Gastrocnemius medialis (tissue), 4 donors: ENCODE measurements around the gene WDR20.

Source experiments
- POLR2A ChIP-seq, 2 donors: fragments of 450-650 bp; IDR thresholded peaks; one replicate each; pipeline ENCODE4 v1.6.1; 2017; ENCODE audit warnings: antibody characterized with exemption in 2 of 2, mild to moderate bottlenecking in 2 of 2, moderate library complexity in 2 of 2
- TF ChIP-seq, protein P1 (sequence below), 5 experiments: fragments of 450-650 bp in 3 of 5; fragments of 200-600 bp in 2 of 5; sonication (generic) in 2 of 5; IDR thresholded peaks in 4 of 5; conservative IDR thresholded peaks in 1 of 5; 1 replicate in 4 of 5; 2 replicates in 1 of 5; pipeline ENCODE4 v1.5.1; 2016 to 2019; ENCODE audit warnings: antibody characterized with exemption in 5 of 5, mild to moderate bottlenecking in 3 of 5, moderate library complexity in 3 of 5

DNA sequence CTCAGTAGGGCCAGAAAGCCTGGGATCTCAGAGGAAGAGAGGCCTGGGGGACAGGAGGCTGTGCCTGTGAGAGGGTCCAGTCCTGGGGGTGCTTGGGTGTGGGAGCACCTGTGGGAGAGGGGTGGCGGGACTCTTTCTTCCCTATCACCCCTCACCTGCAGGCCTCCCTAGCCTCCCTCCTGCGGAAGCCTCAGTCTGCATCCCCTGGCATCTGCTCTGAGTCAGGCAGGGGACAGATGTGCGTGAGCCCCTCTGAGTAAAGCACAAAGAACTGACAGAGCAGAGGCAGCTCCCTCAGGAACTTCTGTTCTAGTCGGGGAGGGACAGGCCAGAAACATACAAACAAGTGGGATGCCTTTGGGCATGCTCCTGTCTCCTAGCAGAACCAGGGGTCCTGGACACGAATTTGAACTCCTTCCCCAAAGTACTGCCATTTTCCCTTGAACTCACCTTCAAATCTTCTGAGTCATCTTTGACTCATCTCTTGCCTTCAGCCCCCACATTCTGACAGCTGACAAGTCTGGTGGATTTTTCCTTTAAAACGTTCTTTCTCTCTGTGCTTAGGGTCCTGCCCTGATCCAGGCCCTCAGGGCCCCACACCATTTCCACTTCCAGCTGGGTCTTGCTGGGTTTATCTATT is 44.3 kb upstream of the WDR20 start:
- no peak for TF ChIP-seq POLR2A (IDR thresholded peaks at IDR 0.05)
- TF ChIP-seq, protein P1, sequence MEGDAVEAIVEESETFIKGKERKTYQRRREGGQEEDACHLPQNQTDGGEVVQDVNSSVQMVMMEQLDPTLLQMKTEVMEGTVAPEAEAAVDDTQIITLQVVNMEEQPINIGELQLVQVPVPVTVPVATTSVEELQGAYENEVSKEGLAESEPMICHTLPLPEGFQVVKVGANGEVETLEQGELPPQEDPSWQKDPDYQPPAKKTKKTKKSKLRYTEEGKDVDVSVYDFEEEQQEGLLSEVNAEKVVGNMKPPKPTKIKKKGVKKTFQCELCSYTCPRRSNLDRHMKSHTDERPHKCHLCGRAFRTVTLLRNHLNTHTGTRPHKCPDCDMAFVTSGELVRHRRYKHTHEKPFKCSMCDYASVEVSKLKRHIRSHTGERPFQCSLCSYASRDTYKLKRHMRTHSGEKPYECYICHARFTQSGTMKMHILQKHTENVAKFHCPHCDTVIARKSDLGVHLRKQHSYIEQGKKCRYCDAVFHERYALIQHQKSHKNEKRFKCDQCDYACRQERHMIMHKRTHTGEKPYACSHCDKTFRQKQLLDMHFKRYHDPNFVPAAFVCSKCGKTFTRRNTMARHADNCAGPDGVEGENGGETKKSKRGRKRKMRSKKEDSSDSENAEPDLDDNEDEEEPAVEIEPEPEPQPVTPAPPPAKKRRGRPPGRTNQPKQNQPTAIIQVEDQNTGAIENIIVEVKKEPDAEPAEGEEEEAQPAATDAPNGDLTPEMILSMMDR (IDR thresholded peaks at IDR 0.05 in 4 of 5, conservative IDR thresholded peaks at IDR 0.05 in 1 of 5) = no peak
